ENCODE results near the gene CHST5.

CHST5 gene

GRCh38 chr16:75485230-75486013 is 50.5 kb downstream of the CHST5 start:
- DNase-seq (ENCODE audit: low read depth, low spot score) = no peak
- no peak overlapping the region for H3K4me3 ChIP-seq (ENCODE audit: low read length)

DNA sequence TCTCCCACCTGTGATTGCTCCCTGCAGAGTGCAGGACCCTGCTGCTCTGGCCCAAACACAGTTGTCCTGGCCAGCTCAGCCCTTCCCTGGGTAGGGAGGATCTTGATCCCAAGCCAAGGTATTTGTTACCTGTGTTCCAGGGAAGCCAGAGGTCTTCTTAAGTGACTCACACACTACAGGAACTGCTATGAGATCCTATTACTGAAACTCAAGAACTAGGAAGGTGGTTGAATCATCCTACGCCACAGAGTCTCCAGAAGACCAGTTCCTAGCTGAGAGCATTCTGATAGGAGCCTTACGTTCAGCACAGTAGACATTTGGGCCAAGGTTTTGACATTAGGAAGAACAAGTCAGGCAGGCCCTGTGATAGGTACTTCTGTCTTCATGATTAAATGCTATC is 52.7 kb downstream of the CHST5 start:
- no peak for DNase-seq (ENCODE audit: low read depth, low spot score)
- H3K4me3 ChIP-seq (ENCODE audit: low read length) = no peak overlapping the region

DNA sequence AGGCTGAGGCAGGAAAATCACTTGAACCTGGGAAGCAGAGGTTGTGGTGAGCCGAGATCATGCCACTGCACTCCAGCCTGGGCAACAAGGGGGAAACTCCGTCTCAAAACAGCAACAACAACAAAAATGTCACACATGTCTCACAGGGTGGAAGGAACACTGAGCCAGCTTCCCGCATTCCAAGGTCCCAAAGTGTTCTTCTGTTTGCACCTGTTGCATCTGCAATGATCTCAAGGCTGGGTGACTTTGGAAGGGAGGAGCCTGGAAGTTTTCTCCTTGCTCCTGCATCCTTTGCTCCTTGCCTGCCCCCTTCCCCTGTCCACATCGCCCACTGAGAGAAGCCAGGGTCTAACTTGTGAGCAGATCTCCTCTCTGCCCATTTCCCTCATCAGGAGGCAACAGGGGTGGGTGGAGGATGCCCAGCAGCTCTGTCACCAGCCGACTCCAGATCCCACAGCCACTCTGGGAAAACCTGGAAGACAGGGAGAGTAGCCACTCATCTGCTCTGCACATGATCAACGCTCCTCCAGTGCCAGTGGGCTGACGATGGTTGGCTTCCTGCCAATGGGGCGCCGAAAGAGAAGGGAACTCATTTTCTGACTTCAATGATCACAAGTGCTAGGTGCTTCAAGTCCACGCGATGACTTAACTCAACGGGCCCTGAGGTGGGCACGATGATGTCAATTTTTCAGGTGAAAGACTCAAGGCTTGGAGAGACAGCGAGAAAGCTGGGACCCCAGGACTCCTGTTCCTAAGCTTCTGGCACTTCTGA is 53.3 kb downstream of the CHST5 start:
- no peak overlapping the region for H3K4me3 ChIP-seq (ENCODE audit: low read length)
- DNase-seq (ENCODE audit: low read depth, low spot score) = no peak

- H3K4me3 ChIP-seq (ENCODE audit: low read length) = no peak overlapping the region
- no peak for DNase-seq (ENCODE audit: low read depth, low spot score)
Observed at GRCh38 chr16:75481475-75481874, 54.4 kb downstream of the CHST5 start.

- DNase-seq (ENCODE audit: low read depth, low spot score) = no peak
- H3K4me3 ChIP-seq (ENCODE audit: low read length) = no peak overlapping the region
Observed at GRCh38 chr16:75479421-75479990, 56.4 kb downstream of the CHST5 start.

All from Jurkat, Clone E6-1 (cell line).